Stimulated activated CD4-positive, alpha-beta T cell treated with anti-CD3 and anti-CD28 coated beads, Interleukin-15, amount 100 ng/mL, for 1 hour (primary cell): Measurements from ENCODE around the gene PKP3.
"Not testable (repeated sequence)": the region's sequence is repeated elsewhere in the genome, so short reads cannot be mapped to it uniquely, and the experiment has no call there.

Experiments
- DNase-seq, 2 donors: peaks; one replicate each; pipeline ENCODE4 v3.0.0-alpha.2; 2020; ENCODE audit warnings: low read depth in 1 of 2, low spot score in 1 of 2

Gene PKP3

GRCh38 chr11:410711-411110 is 16.7 kb downstream of the PKP3 start:
- not testable (repeated sequence) for DNase-seq

GRCh38 chr11:411520-411919 is 17.5 kb downstream of the PKP3 start:
- DNase-seq, result not testable (repeated sequence)

GRCh38 chr11:412641-413119 is 18.7 kb downstream of the PKP3 start:
- no peak for DNase-seq

- DNase-seq, result no peak
Observed at GRCh38 chr11:413120-414081, 19.4 kb downstream of the PKP3 start.

GRCh38 chr11:414318-414857 is 20.4 kb downstream of the PKP3 start:
- DNase-seq, result no peak

- DNase-seq, result no peak
Observed at GRCh38 chr11:415640-416041, 21.6 kb downstream of the PKP3 start.

- no peak for DNase-seq
Observed at GRCh38 chr11:416051-416756, 22.2 kb downstream of the PKP3 start.

GRCh38 chr11:416757-417621 is 23.0 kb downstream of the PKP3 start:
- no peak for DNase-seq

- DNase-seq, result no peak
Observed at GRCh38 chr11:417652-418342, 23.8 kb downstream of the PKP3 start.

- DNase-seq, result no peak
Observed at GRCh38 chr11:418343-419247, 24.6 kb downstream of the PKP3 start.

- DNase-seq, result no peak
Observed at GRCh38 chr11:419248-420005, 25.4 kb downstream of the PKP3 start.

- DNase-seq, result no peak
Observed at GRCh38 chr11:420054-420910, 26.3 kb downstream of the PKP3 start.

GRCh38 chr11:420911-421321 is 26.9 kb downstream of the PKP3 start:
- no peak for DNase-seq

- no peak for DNase-seq
Observed at GRCh38 chr11:422249-422656, 28.2 kb downstream of the PKP3 start.

- DNase-seq, result no peak
Observed at GRCh38 chr11:424232-424631, 30.2 kb downstream of the PKP3 start.

- DNase-seq, result not testable (repeated sequence)
Observed at GRCh38 chr11:424766-425165, 30.8 kb downstream of the PKP3 start.

- DNase-seq, result no peak
Observed at GRCh38 chr11:425301-425700, 31.3 kb downstream of the PKP3 start.

GRCh38 chr11:426851-427250 is 32.8 kb downstream of the PKP3 start:
- DNase-seq, result no peak
